ENCODE measurements around the gene RBM14. TPM values are rescaled to one million over a fixed set of nuclear protein-coding genes. Genes with fewer than 3 reads are reported as not detected.
A peak's percentile ranks its signal among the peaks of the same experiment; 100 is the strongest.

The RBM14 gene
- total RNA-seq, 3 donors from 2014 or later = 42.6 to 55.0 (median 54.6) TPM

GRCh38 chr11:66619080-66619554 is 2.7 kb downstream of the RBM14 start:
- no peaks in the 10 kb centered on the region for H3K36me3 ChIP-seq
- no peaks in the 10 kb centered on the region for H3K27me3 ChIP-seq
- TF ChIP-seq CTCF (IDR thresholded peaks at IDR 0.05) (no peak), POLR2AphosphoS5 (IDR thresholded peaks at IDR 0.05) (peak in 1 of 3 donors; percentile 27)
- H3K4me1 ChIP-seq = peaks cover 3 to 9% of the 10 kb centered on the region in 2 donors
- intact Hi-C loops (cut with DNase I; ENCODE audit: low total_unique reads) = no loop called here
- no peak for DNase-seq (ENCODE audit: low spot score in 2 of 2)
- no peaks in the 10 kb centered on the region for H3K9me3 ChIP-seq
- peak overlapping the region; percentile 89 to 98 for H3K27ac ChIP-seq
- H3K4me3 ChIP-seq = peak overlapping the region; percentile 66 to 94 (median 68)

- no peak overlapping the region for H3K27ac ChIP-seq
- intact Hi-C loops (cut with DNase I; ENCODE audit: low total_unique reads) = no loop called here
- H3K9me3 ChIP-seq = no peaks in the 10 kb centered on the region
- H3K4me3 ChIP-seq = no peak overlapping the region
- no peak for DNase-seq (ENCODE audit: low spot score in 2 of 2)
- TF ChIP-seq CTCF (IDR thresholded peaks at IDR 0.05) = no peak
- no peak for TF ChIP-seq POLR2A (IDR thresholded peaks at IDR 0.05)
- TF ChIP-seq POLR2AphosphoS5 (IDR thresholded peaks at IDR 0.05) = no peak
- H3K36me3 ChIP-seq = no peaks in the 10 kb centered on the region
- peaks cover 0 to 9% of the 10 kb centered on the region in 2 donors for H3K4me1 ChIP-seq
- no peaks in the 10 kb centered on the region for H3K27me3 ChIP-seq
Measured at GRCh38 chr11:66624450-66624849, 8.0 kb downstream of the RBM14 start.

GRCh38 chr11:66625041-66625751 is 8.8 kb downstream of the RBM14 start:
- Histone ChIP-seq H3K27ac (no peak overlapping the region), H3K4me1 (peaks cover 0 to 9% of the 10 kb centered on the region in 2 donors), H3K4me3 (no peak overlapping the region), H3K27me3 (no peaks in the 10 kb centered on the region), H3K9me3 (no peaks in the 10 kb centered on the region), H3K36me3 (no peaks in the 10 kb centered on the region)
- intact Hi-C loops (cut with DNase I; ENCODE audit: low total_unique reads) = no loop called here
- DNase-seq (ENCODE audit: low spot score in 2 of 2) = no peak
- no peak for TF ChIP-seq POLR2AphosphoS5 (IDR thresholded peaks at IDR 0.05)
- no peak for TF ChIP-seq CTCF (IDR thresholded peaks at IDR 0.05)
- no peak for TF ChIP-seq POLR2A (IDR thresholded peaks at IDR 0.05)

- no peaks in the 10 kb centered on the region for H3K27me3 ChIP-seq
- no peak for DNase-seq (ENCODE audit: low spot score in 2 of 2)
- no peaks in the 10 kb centered on the region for H3K9me3 ChIP-seq
- no peak for TF ChIP-seq POLR2A (IDR thresholded peaks at IDR 0.05)
- no peak for TF ChIP-seq POLR2AphosphoS5 (IDR thresholded peaks at IDR 0.05)
- no peak for TF ChIP-seq CTCF (IDR thresholded peaks at IDR 0.05)
- intact Hi-C loops (cut with DNase I; ENCODE audit: low total_unique reads) = no loop called here
- H3K36me3 ChIP-seq = no peaks in the 10 kb centered on the region
- no peak overlapping the region for H3K27ac ChIP-seq
- no peak overlapping the region for H3K4me3 ChIP-seq
- peaks cover 0 to 9% of the 10 kb centered on the region in 2 donors for H3K4me1 ChIP-seq
Measured at GRCh38 chr11:66625752-66626149, 9.3 kb downstream of the RBM14 start.

GRCh38 chr11:66626382-66626781 is 10.0 kb downstream of the RBM14 start:
- H3K4me1 ChIP-seq = peaks cover 0 to 9% of the 10 kb centered on the region in 2 donors
- H3K36me3 ChIP-seq = no peaks in the 10 kb centered on the region
- no peaks in the 10 kb centered on the region for H3K27me3 ChIP-seq
- no peaks in the 10 kb centered on the region for H3K9me3 ChIP-seq
- TF ChIP-seq POLR2A (IDR thresholded peaks at IDR 0.05) = no peak
- TF ChIP-seq CTCF (IDR thresholded peaks at IDR 0.05) = no peak
- TF ChIP-seq POLR2AphosphoS5 (IDR thresholded peaks at IDR 0.05) = no peak
- no peak overlapping the region for H3K27ac ChIP-seq
- no peak for DNase-seq (ENCODE audit: low spot score in 2 of 2)
- no peak overlapping the region for H3K4me3 ChIP-seq
- intact Hi-C loops (cut with DNase I; ENCODE audit: low total_unique reads) = no loop called here

Data from breast epithelium (tissue), 4 donors.